ENCODE results near the gene CFB.
"Not testable (repeated sequence)": the region's sequence is repeated elsewhere in the genome, so short reads cannot be mapped to it uniquely, and the experiment has no call there.

The CFB gene

DNA sequence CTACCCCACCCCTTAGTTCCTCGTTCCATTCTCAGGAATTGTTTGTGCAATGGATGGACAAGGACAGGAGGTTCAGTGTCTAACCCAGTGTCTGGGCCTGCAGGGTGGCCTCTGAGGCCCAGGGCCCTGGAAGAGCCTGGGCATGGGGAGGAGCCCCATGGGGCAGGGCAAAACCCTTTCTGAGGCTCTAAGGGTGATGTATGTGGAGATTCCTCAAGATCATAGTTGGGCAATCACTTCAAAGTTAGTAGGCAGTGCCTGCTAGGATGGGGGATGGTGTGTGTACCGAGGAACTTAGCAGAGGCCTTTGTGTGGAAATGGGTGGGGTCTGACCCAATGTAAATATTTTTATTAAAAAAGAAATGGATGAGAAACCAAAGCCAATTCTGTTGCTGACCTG lies 25.1 kb upstream of the CFB start:
- no peak for DNase-seq (ENCODE audit: low read depth in 1 of 2, low spot score in 1 of 2)
- no peak for TF ChIP-seq JUND (IDR thresholded peaks at IDR 0.05; ENCODE audit: low read depth)
- in situ Hi-C loops (cut with HindIII; ENCODE audit: low pct_unique_long_range_greater_than_20kb, low sequenced_read_pairs), result no loop called here

DNA sequence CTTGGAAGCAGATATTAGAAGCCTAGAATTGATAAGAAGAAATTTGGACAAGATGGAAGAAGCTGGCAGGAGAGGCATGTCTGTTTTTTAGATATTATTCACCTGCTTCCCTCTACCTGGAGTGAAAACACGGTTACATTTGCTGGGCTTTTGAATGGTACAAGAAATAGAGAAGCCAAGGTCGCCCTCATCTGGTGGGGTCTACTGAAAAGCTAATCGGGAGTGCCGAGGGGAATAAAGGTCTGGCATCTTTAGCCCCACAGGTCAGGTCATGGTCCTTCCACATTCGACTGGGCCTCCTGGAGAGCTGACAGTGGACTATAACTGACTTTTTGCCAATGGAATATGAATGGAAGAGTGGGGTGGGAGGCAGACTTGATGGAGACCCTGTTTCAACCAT lies 23.0 kb upstream of the CFB start:
- TF ChIP-seq JUND (IDR thresholded peaks at IDR 0.05; ENCODE audit: low read depth), result no peak
- in situ Hi-C loops (cut with HindIII; ENCODE audit: low pct_unique_long_range_greater_than_20kb, low sequenced_read_pairs), result no loop called here
- peak in 1 of 2 experiments; percentile 36 for DNase-seq (ENCODE audit: low read depth in 1 of 2, low spot score in 1 of 2)

DNA sequence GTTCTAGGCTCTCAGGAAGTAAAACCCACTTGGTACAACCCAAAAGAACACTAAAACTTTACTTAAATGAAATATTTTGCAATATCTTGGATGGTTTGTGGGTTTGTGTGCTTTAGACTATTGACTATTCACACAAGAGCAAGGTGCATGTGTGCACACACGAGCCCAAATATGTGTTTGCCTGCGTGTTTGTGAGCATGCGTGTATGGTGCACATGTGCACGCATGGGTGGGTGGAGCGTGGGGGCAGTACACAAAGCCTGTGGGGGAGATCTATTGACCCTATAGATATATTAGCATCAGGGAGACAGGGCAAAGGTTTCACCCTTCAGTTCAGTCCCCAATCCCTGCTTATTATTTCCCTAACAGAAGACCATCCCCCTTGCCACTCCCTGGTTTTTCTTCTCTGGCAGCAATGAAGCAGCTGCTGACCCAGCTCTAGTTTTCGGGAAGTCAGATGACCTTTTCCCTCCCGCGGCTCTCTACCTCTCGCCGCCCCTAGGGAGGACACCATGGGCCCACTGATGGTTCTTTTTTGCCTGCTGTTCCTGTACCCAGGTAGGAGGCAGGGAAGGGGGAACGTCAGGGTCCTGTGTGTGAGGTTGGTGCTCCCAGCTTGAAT lies 18.5 kb upstream of the CFB start, which contains the start of gene C2:
TSS of gene C2 (plus strand) at position 476 of the 621 bp plus-strand sequence. CDS start at position 512, 36 bp downstream.
- no peak for DNase-seq (ENCODE audit: low read depth in 1 of 2, low spot score in 1 of 2)
- in situ Hi-C loops (cut with HindIII; ENCODE audit: low pct_unique_long_range_greater_than_20kb, low sequenced_read_pairs), result no loop called here
- TF ChIP-seq JUND (IDR thresholded peaks at IDR 0.05; ENCODE audit: low read depth), result no peak

DNA sequence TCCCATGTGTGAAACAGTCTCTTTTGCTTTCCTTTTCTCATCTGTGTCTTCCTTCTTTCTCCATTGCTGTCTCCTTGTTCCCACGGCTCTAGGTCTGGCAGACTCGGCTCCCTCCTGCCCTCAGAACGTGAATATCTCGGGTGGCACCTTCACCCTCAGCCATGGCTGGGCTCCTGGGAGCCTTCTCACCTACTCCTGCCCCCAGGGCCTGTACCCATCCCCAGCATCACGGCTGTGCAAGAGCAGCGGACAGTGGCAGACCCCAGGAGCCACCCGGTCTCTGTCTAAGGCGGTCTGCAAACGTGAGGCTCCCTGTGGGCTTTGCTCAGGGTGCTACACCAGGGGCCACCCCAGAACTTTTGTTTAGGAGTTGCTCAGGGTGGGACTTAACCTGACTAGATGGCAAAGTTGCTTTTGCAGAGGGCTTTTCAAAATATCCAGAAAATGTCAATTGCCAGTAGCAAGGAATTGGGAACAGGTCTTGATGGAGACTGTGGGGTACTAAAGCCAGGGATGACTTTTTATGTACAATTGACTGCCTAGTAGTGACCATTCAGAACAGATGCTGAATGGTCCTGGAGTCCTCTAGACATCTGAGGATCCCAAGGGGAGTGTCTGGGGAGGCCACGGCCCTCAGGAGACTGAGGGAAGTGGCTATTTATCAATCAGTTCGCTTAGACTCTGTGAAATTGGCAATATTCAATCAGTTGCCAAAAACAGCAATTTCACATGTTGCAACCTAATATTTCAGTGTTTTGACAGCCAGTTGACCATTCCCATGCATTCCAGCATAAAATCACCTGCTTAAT lies 17.8 kb upstream of the CFB start:
- in situ Hi-C loops (cut with HindIII; ENCODE audit: low pct_unique_long_range_greater_than_20kb, low sequenced_read_pairs), result no loop called here
- no peak for TF ChIP-seq JUND (IDR thresholded peaks at IDR 0.05; ENCODE audit: low read depth)

DNA sequence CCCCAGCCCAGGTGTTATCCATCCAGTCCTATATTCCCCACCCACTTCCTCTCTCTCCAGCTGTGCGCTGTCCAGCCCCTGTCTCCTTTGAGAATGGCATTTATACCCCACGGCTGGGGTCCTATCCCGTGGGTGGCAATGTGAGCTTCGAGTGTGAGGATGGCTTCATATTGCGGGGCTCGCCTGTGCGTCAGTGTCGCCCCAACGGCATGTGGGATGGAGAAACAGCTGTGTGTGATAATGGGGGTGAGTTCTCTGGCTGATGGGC lies 17.3 kb upstream of the CFB start:
- TF ChIP-seq JUND (IDR thresholded peaks at IDR 0.05; ENCODE audit: low read depth), result no peak
- DNase-seq (ENCODE audit: low read depth in 1 of 2, low spot score in 1 of 2), result no peak
- in situ Hi-C loops (cut with HindIII; ENCODE audit: low pct_unique_long_range_greater_than_20kb, low sequenced_read_pairs), result no loop called here

More for the DNA sequence above, 17.8 kb upstream of the CFB start:
- no peak for DNase-seq (ENCODE audit: low read depth in 1 of 2, low spot score in 1 of 2)

DNA sequence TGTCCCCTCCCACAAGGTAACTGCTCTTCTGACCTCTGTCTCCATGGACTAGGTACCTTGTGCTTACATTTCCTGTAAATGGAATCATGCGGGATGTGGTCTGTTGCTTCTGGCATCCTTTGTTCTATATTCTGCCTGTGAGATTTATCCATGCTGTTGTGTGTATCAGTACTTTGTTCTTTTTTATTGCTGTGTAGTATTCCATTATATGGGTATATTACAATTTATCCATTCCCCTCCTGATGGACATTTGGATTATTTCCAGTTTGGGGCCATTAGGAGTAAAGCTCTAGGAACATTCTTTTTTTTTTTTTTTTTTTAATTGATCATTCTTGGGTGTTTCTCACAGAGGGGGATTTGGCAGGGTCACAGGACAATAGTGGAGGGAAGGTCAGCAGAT lies 14.9 kb upstream of the CFB start:
- no peak for DNase-seq (ENCODE audit: low read depth in 1 of 2, low spot score in 1 of 2)
- TF ChIP-seq JUND (IDR thresholded peaks at IDR 0.05; ENCODE audit: low read depth), result no peak
- in situ Hi-C loops (cut with HindIII; ENCODE audit: low pct_unique_long_range_greater_than_20kb, low sequenced_read_pairs), result no loop called here

DNA sequence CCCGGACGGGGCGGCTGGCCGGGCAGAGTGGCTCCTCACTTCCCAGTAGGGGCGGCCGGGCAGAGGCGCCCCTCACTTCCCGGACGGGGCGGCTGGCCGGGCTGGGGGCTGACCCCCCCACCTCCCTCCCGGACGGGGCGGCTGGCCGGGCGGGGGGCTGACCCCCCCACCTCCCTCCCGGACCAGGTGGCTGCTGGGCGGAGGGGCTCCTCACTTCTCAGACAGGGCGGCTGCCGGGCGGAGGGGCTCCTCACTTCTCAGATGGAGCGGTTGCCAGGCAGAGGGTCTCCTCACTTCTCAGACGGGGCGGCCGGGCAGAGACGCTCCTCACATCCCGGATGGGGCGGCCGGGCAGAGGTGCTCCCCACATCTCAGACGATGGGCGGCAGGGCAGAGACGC lies 13.8 kb upstream of the CFB start:
- in situ Hi-C loops (cut with HindIII; ENCODE audit: low pct_unique_long_range_greater_than_20kb, low sequenced_read_pairs); DNase-seq (ENCODE audit: low read depth in 1 of 2, low spot score in 1 of 2): not testable (repeated sequence)

DNA sequence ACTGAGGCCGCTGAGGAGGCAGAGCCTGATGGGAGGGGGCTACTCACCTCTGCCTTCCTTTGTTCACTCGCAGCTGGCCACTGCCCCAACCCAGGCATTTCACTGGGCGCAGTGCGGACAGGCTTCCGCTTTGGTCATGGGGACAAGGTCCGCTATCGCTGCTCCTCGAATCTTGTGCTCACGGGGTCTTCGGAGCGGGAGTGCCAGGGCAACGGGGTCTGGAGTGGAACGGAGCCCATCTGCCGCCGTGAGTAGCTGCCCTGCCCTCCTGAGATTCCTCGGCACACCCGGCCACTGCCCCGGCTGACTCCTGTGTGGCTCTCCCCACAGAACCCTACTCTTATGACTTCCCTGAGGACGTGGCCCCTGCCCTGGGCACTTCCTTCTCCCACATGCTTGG lies 12.4 kb upstream of the CFB start:
- in situ Hi-C loops (cut with HindIII; ENCODE audit: low pct_unique_long_range_greater_than_20kb, low sequenced_read_pairs), result no loop called here

DNA sequence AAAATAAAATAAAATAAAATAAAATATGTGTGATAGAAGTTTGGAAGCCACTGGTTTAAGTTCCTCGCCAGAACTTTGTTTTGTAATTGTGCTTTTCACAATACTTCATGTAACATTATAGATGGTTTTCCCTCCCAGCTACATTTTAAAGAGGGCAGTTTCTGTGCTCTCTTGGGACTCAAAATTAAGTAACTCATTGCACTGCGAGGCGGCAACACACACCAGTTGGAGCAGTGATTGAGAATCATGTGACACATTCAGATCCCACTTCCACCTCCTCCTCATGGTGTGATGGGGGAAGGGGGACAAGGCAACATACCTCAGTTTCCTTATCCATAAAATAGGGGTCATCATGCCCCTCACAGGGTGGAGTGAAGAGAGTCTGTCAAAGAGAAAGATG lies 10.9 kb upstream of the CFB start:
- TF ChIP-seq JUND (IDR thresholded peaks at IDR 0.05; ENCODE audit: low read depth), result no peak
- in situ Hi-C loops (cut with HindIII; ENCODE audit: low pct_unique_long_range_greater_than_20kb, low sequenced_read_pairs), result no loop called here
- DNase-seq (ENCODE audit: low read depth in 1 of 2, low spot score in 1 of 2), result no peak

More for the DNA sequence above, 12.4 kb upstream of the CFB start:
- TF ChIP-seq JUND (IDR thresholded peaks at IDR 0.05; ENCODE audit: low read depth), result no peak
- no peak for DNase-seq (ENCODE audit: low read depth in 1 of 2, low spot score in 1 of 2)

DNA sequence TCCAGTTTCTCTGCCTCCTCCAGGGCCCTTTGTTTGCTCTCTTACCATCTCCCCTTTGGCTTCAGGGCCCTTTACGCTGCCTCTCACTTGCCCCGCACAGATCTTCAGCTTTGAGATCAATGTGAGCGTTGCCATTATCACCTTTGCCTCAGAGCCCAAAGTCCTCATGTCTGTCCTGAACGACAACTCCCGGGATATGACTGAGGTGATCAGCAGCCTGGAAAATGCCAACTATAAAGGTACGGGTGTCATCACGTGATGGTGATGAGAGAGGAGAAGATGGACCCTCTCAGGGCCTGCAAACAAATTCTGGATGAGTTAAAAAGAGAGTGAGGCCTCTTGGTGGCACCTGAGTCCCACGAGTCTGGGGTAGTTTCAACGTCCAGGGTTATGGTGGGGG lies 10.1 kb upstream of the CFB start:
- in situ Hi-C loops (cut with HindIII; ENCODE audit: low pct_unique_long_range_greater_than_20kb, low sequenced_read_pairs), result no loop called here
- no peak for DNase-seq (ENCODE audit: low read depth in 1 of 2, low spot score in 1 of 2)

DNA sequence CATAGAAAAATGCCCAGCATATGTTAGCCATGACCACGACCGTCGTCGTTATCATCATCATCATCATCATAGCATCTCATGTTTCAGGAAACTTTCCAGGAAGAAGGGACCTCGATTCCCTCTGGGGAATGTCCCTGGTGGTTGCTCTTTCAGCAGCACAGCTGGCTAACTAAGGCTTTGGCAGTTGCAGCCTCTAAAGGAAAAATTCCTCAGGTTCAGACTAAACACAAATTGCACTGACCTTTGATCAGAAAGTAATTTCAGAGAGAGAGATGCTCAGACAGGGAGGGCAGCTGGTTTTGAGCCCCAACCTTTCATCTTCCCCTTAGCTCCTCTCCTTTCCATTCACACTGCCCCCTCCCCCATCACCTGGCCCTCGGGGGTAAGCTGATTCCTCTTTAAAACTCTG lies 5.6 kb upstream of the CFB start:
- no peak for TF ChIP-seq JUND (IDR thresholded peaks at IDR 0.05; ENCODE audit: low read depth)
- DNase-seq (ENCODE audit: low read depth in 1 of 2, low spot score in 1 of 2), result peak in 1 of 2 experiments; percentile 64
- in situ Hi-C loops (cut with HindIII; ENCODE audit: low pct_unique_long_range_greater_than_20kb, low sequenced_read_pairs), result no loop called here

More for the DNA sequence above, 10.1 kb upstream of the CFB start:
- TF ChIP-seq JUND (IDR thresholded peaks at IDR 0.05; ENCODE audit: low read depth), result no peak

DNA sequence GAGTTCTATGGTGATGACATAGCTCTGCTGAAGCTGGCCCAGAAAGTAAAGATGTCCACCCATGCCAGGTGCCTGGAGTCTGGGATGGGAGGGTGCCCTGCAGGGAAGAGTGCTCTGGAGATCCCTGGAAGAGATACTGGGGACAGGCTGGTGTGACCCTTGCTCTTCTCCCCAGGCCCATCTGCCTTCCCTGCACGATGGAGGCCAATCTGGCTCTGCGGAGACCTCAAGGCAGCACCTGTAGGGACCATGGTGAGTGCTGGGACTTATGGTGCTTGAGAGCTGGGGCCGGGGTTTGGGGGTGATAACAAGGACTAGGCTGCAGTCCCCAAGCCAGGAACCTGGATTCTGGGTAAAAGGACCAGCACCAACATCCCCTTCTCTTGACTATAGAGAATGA lies 2.2 kb upstream of the CFB start:
- TF ChIP-seq JUND (IDR thresholded peaks at IDR 0.05; ENCODE audit: low read depth), result no peak
- in situ Hi-C loops (cut with HindIII; ENCODE audit: low pct_unique_long_range_greater_than_20kb, low sequenced_read_pairs), result no loop called here
- DNase-seq (ENCODE audit: low read depth in 1 of 2, low spot score in 1 of 2), result no peak

DNA sequence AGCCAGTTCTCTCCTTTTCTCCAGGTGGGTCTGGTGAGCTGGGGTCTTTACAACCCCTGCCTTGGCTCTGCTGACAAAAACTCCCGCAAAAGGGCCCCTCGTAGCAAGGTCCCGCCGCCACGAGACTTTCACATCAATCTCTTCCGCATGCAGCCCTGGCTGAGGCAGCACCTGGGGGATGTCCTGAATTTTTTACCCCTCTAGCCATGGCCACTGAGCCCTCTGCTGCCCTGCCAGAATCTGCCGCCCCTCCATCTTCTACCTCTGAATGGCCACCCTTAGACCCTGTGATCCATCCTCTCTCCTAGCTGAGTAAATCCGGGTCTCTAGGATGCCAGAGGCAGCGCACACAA lies 765 bp upstream of the CFB start:
- TF ChIP-seq JUND (IDR thresholded peaks at IDR 0.05; ENCODE audit: low read depth), result no peak
- in situ Hi-C loops (cut with HindIII; ENCODE audit: low pct_unique_long_range_greater_than_20kb, low sequenced_read_pairs), result no loop called here
- no peak for DNase-seq (ENCODE audit: low read depth in 1 of 2, low spot score in 1 of 2)

All from T47D (cell line).